Dedifferentiated amniotic fluid mesenchymal stem cell (primary cell): ENCODE measurements around the gene FBF1.

Source experiments
- DNase-seq: peaks from one replicate; pipeline ENCODE4 v3.0.0-alpha.2; 2016; ENCODE audit errors: extremely low spot score

The FBF1 gene

GRCh38 chr17:75917141-75917916, 23.5 kb downstream of the FBF1 start:
- DNase-seq: no peak

GRCh38 chr17:75915268-75915667, 25.6 kb downstream of the FBF1 start:
- no peak for DNase-seq

GRCh38 chr17:75914643-75915267, 26.1 kb downstream of the FBF1 start:
- DNase-seq: no peak

- DNase-seq: no peak
Observed at GRCh38 chr17:75913537-75914210, 27.2 kb downstream of the FBF1 start.

GRCh38 chr17:75910699-75911098, 30.1 kb downstream of the FBF1 start:
- no peak for DNase-seq

- DNase-seq: no peak
Observed at GRCh38 chr17:75909812-75910274, 31.0 kb downstream of the FBF1 start.

GRCh38 chr17:75909051-75909811, 31.6 kb downstream of the FBF1 start:
- DNase-seq: no peak

GRCh38 chr17:75908201-75908600, 32.6 kb downstream of the FBF1 start:
- DNase-seq: no peak

- DNase-seq: no peak
Observed at GRCh38 chr17:75906143-75906884, 34.5 kb downstream of the FBF1 start.

GRCh38 chr17:75904749-75905521, 35.9 kb downstream of the FBF1 start, which contains the start of gene MRPL38:
TSS of gene MRPL38 (minus strand) at chr17:75904884. CDS start at chr17:75904875, 9 bp downstream.
- DNase-seq: peak; percentile 69

- DNase-seq: no peak
Observed at GRCh38 chr17:75902406-75902805, 38.4 kb downstream of the FBF1 start.

- no peak for DNase-seq
Observed at GRCh38 chr17:75901727-75902126, 39.1 kb downstream of the FBF1 start.

- DNase-seq: no peak
Observed at GRCh38 chr17:75900691-75901533, 39.9 kb downstream of the FBF1 start.

- DNase-seq: no peak
Observed at GRCh38 chr17:75899767-75900468, 40.9 kb downstream of the FBF1 start.

- DNase-seq: no peak
Observed at GRCh38 chr17:75899353-75899752, 41.5 kb downstream of the FBF1 start.

GRCh38 chr17:75898791-75899190, 42.1 kb downstream of the FBF1 start:
- no peak for DNase-seq

- no peak for DNase-seq
Observed at GRCh38 chr17:75898065-75898464, 42.8 kb downstream of the FBF1 start.

GRCh38 chr17:75897160-75898019, 43.5 kb downstream of the FBF1 start:
- DNase-seq: no peak
